HG03378 (cell line): ENCODE data around the gene ABI1.
A peak's percentile ranks its signal among the peaks of the same experiment; 100 is the strongest.

Experiments used
- ATAC-seq: cut with Tn5 transposase; IDR thresholded peaks from one replicate; pipeline ENCODE4 v1.9.1; 2021; ENCODE audit warnings: mild to moderate bottlenecking, moderate library complexity; ENCODE audit not compliant: unreplicated experiment

The ABI1 gene

GRCh38 chr10:26776258-26776657 lies 84.5 kb downstream of the ABI1 start:
- no peak for ATAC-seq

GRCh38 chr10:26773633-26774032 lies 87.1 kb downstream of the ABI1 start:
- no peak for ATAC-seq

- ATAC-seq, result no peak
These were observed 90.7 kb downstream of the ABI1 start for GRCh38 chr10:26770069-26770468.

- no peak for ATAC-seq
These were observed 95.2 kb downstream of the ABI1 start for GRCh38 chr10:26765549-26765948.

- no peak for ATAC-seq
These were observed 101.8 kb downstream of the ABI1 start for GRCh38 chr10:26759008-26759407.

- peak; percentile 82 for ATAC-seq
These were observed 105.3 kb downstream of the ABI1 start for GRCh38 chr10:26755443-26755903.

- ATAC-seq, result no peak
These were observed 114.7 kb downstream of the ABI1 start for GRCh38 chr10:26746061-26746460.

- no peak for ATAC-seq
These were observed 116.9 kb downstream of the ABI1 start for GRCh38 chr10:26743841-26744240.

GRCh38 chr10:26743091-26743490 lies 117.7 kb downstream of the ABI1 start:
- no peak for ATAC-seq

GRCh38 chr10:26741368-26741767 lies 119.4 kb downstream of the ABI1 start:
- ATAC-seq, result no peak

GRCh38 chr10:26739071-26739631 lies 121.6 kb downstream of the ABI1 start:
- peak; percentile 30 for ATAC-seq

GRCh38 chr10:26738301-26738911 lies 122.4 kb downstream of the ABI1 start:
- no peak for ATAC-seq

- ATAC-seq, result peak; percentile 86
These were observed 123.0 kb downstream of the ABI1 start for GRCh38 chr10:26737730-26738129.

GRCh38 chr10:26735435-26735834 lies 125.3 kb downstream of the ABI1 start:
- no peak for ATAC-seq

GRCh38 chr10:26733750-26734568 lies 126.8 kb downstream of the ABI1 start:
- ATAC-seq, result no peak

- ATAC-seq, result no peak
These were observed 130.2 kb downstream of the ABI1 start for GRCh38 chr10:26730552-26730951.

- no peak for ATAC-seq
These were observed 131.4 kb downstream of the ABI1 start for GRCh38 chr10:26729395-26729794.

GRCh38 chr10:26728957-26729356 lies 131.8 kb downstream of the ABI1 start:
- no peak for ATAC-seq

GRCh38 chr10:26727005-26727404 lies 133.8 kb downstream of the ABI1 start:
- ATAC-seq, result no peak

GRCh38 chr10:26725837-26726727 lies 134.7 kb downstream of the ABI1 start:
- no peak for ATAC-seq

- no peak for ATAC-seq
These were observed 137.7 kb downstream of the ABI1 start for GRCh38 chr10:26723016-26723415.
